AG04450 (cell line): ENCODE results near the gene OSBPL8. TPM values are rescaled to one million over a fixed set of nuclear protein-coding genes. Genes with fewer than 3 reads are reported as not detected.
A peak's percentile ranks its signal among the peaks of the same experiment; 100 is the strongest.
"Not testable (repeated sequence)": the region's sequence is repeated elsewhere in the genome, so short reads cannot be mapped to it uniquely, and the experiment has no call there.

Experiments used
- CTCF ChIA-PET: fragments of 300-600, 350-600 bp; formaldehyde crosslinking; extraction: SDS; loops from one replicate; lab custom pipeline; 2022; ENCODE audit warnings: antibody characterized with exemption, inconsistent platforms; lab: Charles Lee
- POLR2A ChIA-PET: fragments of 350-600 bp; formaldehyde crosslinking; extraction: SDS; loops from one replicate; lab custom pipeline; 2021; ENCODE audit warnings: antibody characterized with exemption, inconsistent platforms; lab: Yijun Ruan, JAX
- DNase-seq: peaks from one replicate; pipeline ENCODE4 v3.0.0-alpha.2; 2011; ENCODE audit warnings: low read depth, low spot score
- H3K27ac ChIP-seq: one replicate; pipeline ENCODE4 v1.5.1; 2012; ENCODE audit warnings: low read depth, low read length, control low read depth
- H3K27me3 ChIP-seq: one replicate; pipeline ENCODE4 v1.6.0; 2012; ENCODE audit warnings: low read length; ENCODE audit not compliant: control insufficient read depth, insufficient read depth
- H3K4me3 ChIP-seq: 2 replicates; pipeline ENCODE4 v1.5.1; 2011; ENCODE audit warnings: mild to moderate bottlenecking, low read depth, low read length, control low read depth
- H3K9me3 ChIP-seq: 2 replicates; pipeline ENCODE4 v1.5.1; 2012; ENCODE audit warnings: low read length; ENCODE audit not compliant: control insufficient read depth, insufficient read depth
- CTCF ChIP-seq: IDR thresholded peaks from 2 replicates; pipeline ENCODE4 v1.5.1; 2011; ENCODE audit warnings: low read depth, low read length, control low read depth, inconsistent platforms
- polyA plus RNA-seq: library from polyadenylated mRNA; depleted of rRNA; stranded (reverse); fragments of >200 nt; gene quantifications from 2 replicates; pipeline ENCODE4 v1.2.3, GENCODE V29; 2011

The OSBPL8 gene
- polyA plus RNA-seq, 1 experiment, result 64.5 TPM

- no peak for DNase-seq
- Histone ChIP-seq H3K27me3 (no peaks in the 10 kb centered on the region), H3K4me3 (no peak overlapping the region), H3K9me3 (no peaks in the 10 kb centered on the region), H3K27ac (no peak overlapping the region)
- CTCF ChIA-PET, result interaction anchor here (1.6 kb wide), 1 partner anchor 211 kb away, joined by 5 read pairs; no protein-coding TSS in a partner anchor
- no peak for TF ChIP-seq CTCF
- POLR2A ChIA-PET, result interaction anchor here (0.6 to 0.7 kb wide), 3 partner anchors 85 to 635 kb away, joined by 4 to 9 read pairs (median 4); no protein-coding TSS in a partner anchor
Observed at GRCh38 chr12:76375939-76376338, 183.6 kb downstream of the OSBPL8 start.

- H3K9me3 ChIP-seq, result no peaks in the 10 kb centered on the region
- no peak overlapping the region for H3K4me3 ChIP-seq
- POLR2A ChIA-PET, result interaction anchor here (0.6 to 0.7 kb wide), 3 partner anchors 85 to 636 kb away, joined by 4 to 9 read pairs (median 4); no protein-coding TSS in a partner anchor
- H3K27ac ChIP-seq, result no peak overlapping the region
- DNase-seq, result no peak
- H3K27me3 ChIP-seq, result no peaks in the 10 kb centered on the region
- no peak for TF ChIP-seq CTCF
- CTCF ChIA-PET, result interaction anchor here (1.6 kb wide), 1 partner anchor 211 kb away, joined by 5 read pairs; no protein-coding TSS in a partner anchor
Observed at GRCh38 chr12:76375470-76375869, 184.1 kb downstream of the OSBPL8 start.

GRCh38 chr12:76374386-76375020 lies 185.1 kb downstream of the OSBPL8 start:
- H3K27me3 ChIP-seq, result no peaks in the 10 kb centered on the region
- ChIA-PET CTCF (no interaction called here), POLR2A (no interaction called here)
- H3K27ac ChIP-seq, result peak overlapping the region; percentile 31
- H3K9me3 ChIP-seq, result no peaks in the 10 kb centered on the region
- no peak overlapping the region for H3K4me3 ChIP-seq
- no peak for DNase-seq
- TF ChIP-seq CTCF, result no peak

- ChIA-PET POLR2A (no interaction called here), CTCF (no interaction called here)
- H3K9me3 ChIP-seq, result no peaks in the 10 kb centered on the region
- no peaks in the 10 kb centered on the region for H3K27me3 ChIP-seq
- no peak for TF ChIP-seq CTCF
- no peak for DNase-seq
- H3K27ac ChIP-seq, result no peak overlapping the region
- H3K4me3 ChIP-seq, result no peak overlapping the region
Observed at GRCh38 chr12:76368230-76368629, 191.3 kb downstream of the OSBPL8 start.

GRCh38 chr12:76366163-76366562 lies 193.4 kb downstream of the OSBPL8 start:
- TF ChIP-seq CTCF, result no peak
- DNase-seq, result no peak
- no peak overlapping the region for H3K27ac ChIP-seq
- H3K27me3 ChIP-seq, result no peaks in the 10 kb centered on the region
- no peaks in the 10 kb centered on the region for H3K9me3 ChIP-seq
- CTCF ChIA-PET, result no interaction called here
- POLR2A ChIA-PET, result no interaction called here
- no peak overlapping the region for H3K4me3 ChIP-seq

- DNase-seq, H3K4me3 ChIP-seq, CTCF ChIA-PET, H3K27ac ChIP-seq, H3K9me3 ChIP-seq, POLR2A ChIA-PET, H3K27me3 ChIP-seq: not testable (repeated sequence)
Observed at GRCh38 chr12:76364131-76364530, 195.4 kb downstream of the OSBPL8 start.
